ENCODE measurements around the gene RNF151. TPM values are rescaled to one million over a fixed set of nuclear protein-coding genes. Genes with fewer than 3 reads are reported as not detected.
A peak's percentile ranks its signal among the peaks of the same experiment; 100 is the strongest.

Gene RNF151
- total RNA-seq, 6 experiments from 2014 or later: not detected

GRCh38 chr16:1984347-1985225 lies 17.9 kb downstream of the RNF151 start:
- intact Hi-C loops (cut with DNase I): no loop called here

GRCh38 chr16:1985466-1986150 lies 19.0 kb downstream of the RNF151 start:
- Histone ChIP-seq H3K9me3 (no peaks in the 10 kb centered on the region), H3K27ac (no peak overlapping the region), H3K36me3 (peaks cover 0 to 13% (median 0%) of the 10 kb centered on the region in 4 donors), H3K4me3 (peak overlapping the region in 1 of 3 donors; percentile 75), H3K4me1 (peaks cover 0 to 18% (median 10%) of the 10 kb centered on the region in 4 donors), H3K27me3 (peaks cover 0 to 3% of the 10 kb centered on the region in 2 donors)
- no CpG with 5 or more reads among the region's 14 CpGs for whole genome bisulfite sequencing (ENCODE audit: insufficient coverage, low coverage, low lambda C conversion rate, missing lambda C conversion rate)
- ATAC-seq (no peak), DNase-seq (no peak)
- intact Hi-C loops (cut with DNase I): no loop called here
- TF ChIP-seq CTCF (IDR thresholded peaks at IDR 0.05): no peak

More at GRCh38 chr16:1984347-1985225, 17.9 kb downstream of the RNF151 start:
- ATAC-seq (peak; percentile 4 to 41 (median 28)), DNase-seq (peak; percentile 69 to 79 (median 78))
- no peaks in the 10 kb centered on the region for H3K9me3 ChIP-seq
- peaks cover 0 to 13% (median 0%) of the 10 kb centered on the region in 4 donors for H3K36me3 ChIP-seq
- TF ChIP-seq CTCF (IDR thresholded peaks at IDR 0.05) (no peak), POLR2A (IDR thresholded peaks at IDR 0.05) (no peak)
- H3K27ac ChIP-seq: peak overlapping the region; percentile 72 to 79 (median 78)
- 4% methylated on average over 24 of the region's 58 CpGs for WGBS (ENCODE audit: insufficient coverage, low coverage, low lambda C conversion rate, missing lambda C conversion rate)
- H3K4me1 ChIP-seq: peaks cover 0 to 18% (median 8%) of the 10 kb centered on the region in 4 donors
- no peaks in the 10 kb centered on the region for H3K27me3 ChIP-seq
- peak overlapping the region; percentile 75 to 98 (median 91) for H3K4me3 ChIP-seq

- H3K27ac ChIP-seq: no peak overlapping the region
- no peak for DNase-seq
- 89% methylated on average over 6 of the region's 10 CpGs for WGBS (ENCODE audit: insufficient coverage, low coverage, low lambda C conversion rate, missing lambda C conversion rate)
- H3K9me3 ChIP-seq: no peaks in the 10 kb centered on the region
- H3K36me3 ChIP-seq: peaks cover 0 to 13% (median 0%) of the 10 kb centered on the region in 4 donors
- TF ChIP-seq POLR2A (IDR thresholded peaks at IDR 0.05) (no peak), CTCF (IDR thresholded peaks at IDR 0.05) (no peak)
- H3K27me3 ChIP-seq: peaks cover 0 to 7% of the 10 kb centered on the region in 2 donors
- ATAC-seq: no peak
- no peak overlapping the region for H3K4me3 ChIP-seq
- H3K4me1 ChIP-seq: peaks cover 0 to 23% (median 13%) of the 10 kb centered on the region in 4 donors
- intact Hi-C loops (cut with DNase I): no loop called here
These were observed 20.5 kb downstream of the RNF151 start for GRCh38 chr16:1987198-1987597.

- TF ChIP-seq CTCF (IDR thresholded peaks at IDR 0.05) (no peak), POLR2A (IDR thresholded peaks at IDR 0.05) (no peak)
- no peak for ATAC-seq
- Histone ChIP-seq H3K36me3 (peaks cover 0 to 13% (median 0%) of the 10 kb centered on the region in 4 donors), H3K27me3 (peaks cover 0 to 7% of the 10 kb centered on the region in 2 donors), H3K4me3 (no peak within 1 kb of the TSS), H3K27ac (no peak within 1 kb of the TSS), H3K4me1 (peaks cover 0 to 25% (median 8%) of the 10 kb centered on the region in 4 donors), H3K9me3 (no peaks in the 10 kb centered on the region)
- peak in 1 of 3 donors; percentile 26 for DNase-seq
- 8% methylated on average over 8 of the region's 67 CpGs for WGBS (ENCODE audit: insufficient coverage, low coverage, low lambda C conversion rate, missing lambda C conversion rate)
- intact Hi-C loops (cut with DNase I): no loop called here
These were observed 22.8 kb downstream of the RNF151 start, which contains the start of gene SYNGR3 for GRCh38 chr16:1989209-1990100. TSS of gene SYNGR3 (plus strand) at chr16:1989970. CDS start at chr16:1990103, 133 bp downstream.

Data from right lobe of liver (tissue), 6 donors.